ENCODE data around the gene KLHL12.

GRCh38 chr1:202932476-202932875 lies 5.4 kb upstream of the KLHL12 start:
- TF ChIP-seq POLR2AphosphoS5 (IDR thresholded peaks at IDR 0.05) (no peak), CTCF (IDR thresholded peaks at IDR 0.05; ENCODE audit: poor library complexity, severe bottlenecking) (no peak), RAD21 (conservative IDR thresholded peaks at IDR 0.05) (no peak), TAF1 (IDR thresholded peaks at IDR 0.05; ENCODE audit: low read depth) (no peak)
